ENCODE data around the gene FAM118A. TPM values are rescaled to one million over a fixed set of nuclear protein-coding genes. Genes with fewer than 3 reads are reported as not detected.
A peak's percentile ranks its signal among the peaks of the same experiment; 100 is the strongest.

The FAM118A gene
- total and polyA plus RNA-seq, 11 donors, result 4.0 to 46.8 (median 15.0) TPM

GRCh38 chr22:45341498-45341897, 31.8 kb downstream of the FAM118A start:
- Histone ChIP-seq H3K9me3 (no peaks in the 10 kb centered on the region), H3K4me3 (no peak overlapping the region), H3K27me3 (no peaks in the 10 kb centered on the region), H3K27ac (peak overlapping the region in 8 of 12 donors; percentile 9 to 57 (median 36)), H3K36me3 (peaks cover 0 to 73% (median 19%) of the 10 kb centered on the region in 9 donors), H3K4me1 (peaks cover 0 to 29% (median 23%) of the 10 kb centered on the region in 12 donors)
- 11 to 30% (median 14%) methylated on average over 6 of the region's 6 CpGs for WGBS, 4 donors
- intact Hi-C loops (cut with DNase I), result no loop called here
- peak; percentile 54 to 80 (median 58) for ATAC-seq
- TF ChIP-seq CTCF (IDR thresholded peaks at IDR 0.05) (no peak), POLR2A (IDR thresholded peaks at IDR 0.05) (no peak)
- DNase-seq, result no peak

DNA sequence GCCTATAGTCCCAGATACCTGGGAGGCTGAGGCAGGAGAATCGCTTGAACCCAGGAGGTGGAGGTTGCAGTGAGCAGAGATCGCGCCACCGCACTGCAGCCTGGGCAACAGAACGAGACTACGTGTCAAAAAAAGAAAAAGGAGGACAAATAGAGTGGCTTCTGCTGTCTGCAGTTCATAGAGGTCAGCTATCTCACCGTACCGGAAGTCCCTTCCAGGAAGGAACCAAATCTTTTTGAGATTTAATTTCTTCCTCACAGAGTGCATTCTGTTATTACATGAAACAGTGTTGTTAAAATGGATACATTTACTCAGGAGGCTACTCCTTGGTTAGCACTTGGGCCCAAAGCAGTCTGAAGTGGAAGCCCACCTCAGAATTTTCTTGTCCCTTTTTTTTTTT, 33.4 kb downstream of the FAM118A start:
- ATAC-seq (no peak), DNase-seq (no peak)
- intact Hi-C loops (cut with DNase I), result no loop called here
- no peaks in the 10 kb centered on the region for H3K27me3 ChIP-seq
- peaks cover 0 to 74% (median 19%) of the 10 kb centered on the region in 9 donors for H3K36me3 ChIP-seq
- H3K27ac ChIP-seq, result no peak overlapping the region
- H3K9me3 ChIP-seq, result no peaks in the 10 kb centered on the region
- no peak overlapping the region for H3K4me3 ChIP-seq
- TF ChIP-seq POLR2A (IDR thresholded peaks at IDR 0.05) (no peak), CTCF (IDR thresholded peaks at IDR 0.05) (no peak)
- peaks cover 0 to 17% (median 11%) of the 10 kb centered on the region in 12 donors for H3K4me1 ChIP-seq
- 82 to 90% (median 87%) methylated on average over 8 of the region's 8 CpGs for WGBS, 4 donors

DNA sequence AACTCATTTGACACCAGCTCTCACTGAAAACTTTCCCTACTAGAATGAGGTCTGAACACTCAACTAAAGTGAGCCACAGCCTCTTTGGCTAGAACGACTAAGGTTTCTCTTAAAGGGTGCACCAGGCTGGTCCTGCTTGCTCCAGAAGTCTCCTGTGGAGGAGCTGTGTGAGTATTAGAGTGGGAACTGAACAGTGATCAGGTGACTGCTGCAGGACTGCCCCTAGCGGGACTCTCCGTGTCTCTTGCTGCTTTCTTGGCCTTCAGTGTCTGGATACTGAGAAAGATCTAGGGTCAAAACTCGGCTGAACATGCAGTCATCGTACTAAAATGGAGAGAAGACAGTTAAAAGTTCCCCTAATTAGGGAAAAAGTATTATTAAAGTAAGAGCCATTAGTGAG, 34.6 kb downstream of the FAM118A start:
- Histone ChIP-seq H3K36me3 (peaks cover 0 to 62% (median 13%) of the 10 kb centered on the region in 9 donors), H3K4me1 (peaks cover 0 to 17% (median 11%) of the 10 kb centered on the region in 12 donors), H3K9me3 (no peaks in the 10 kb centered on the region), H3K27ac (no peak overlapping the region), H3K4me3 (no peak overlapping the region), H3K27me3 (no peaks in the 10 kb centered on the region)
- DNase-seq (no peak), ATAC-seq (peak in 3 of 4 donors; percentile 48 to 63 (median 55))
- peak in 3 of 12 donors; percentile 12 to 27 (median 26) for TF ChIP-seq CTCF (IDR thresholded peaks at IDR 0.05)
- no peak for TF ChIP-seq POLR2A (IDR thresholded peaks at IDR 0.05)
- intact Hi-C loops (cut with DNase I), result no loop called here
- 48 to 74% (median 71%) methylated on average over 5 of the region's 5 CpGs for WGBS, 4 donors

GRCh38 chr22:45349916-45350315, 40.2 kb downstream of the FAM118A start:
- TF ChIP-seq POLR2A (IDR thresholded peaks at IDR 0.05) (no peak), CTCF (IDR thresholded peaks at IDR 0.05) (no peak)
- DNase-seq (no peak), ATAC-seq (no peak)
- Histone ChIP-seq H3K36me3 (peaks cover 0 to 14% (median 0%) of the 10 kb centered on the region in 9 donors), H3K9me3 (no peaks in the 10 kb centered on the region), H3K4me1 (no peaks in the 10 kb centered on the region), H3K4me3 (no peak overlapping the region), H3K27me3 (no peaks in the 10 kb centered on the region), H3K27ac (no peak overlapping the region)
- intact Hi-C loops (cut with DNase I), result loop anchor here in 1 of 10 donors (5.0 kb wide), 1 partner anchor 72 kb away; no protein-coding TSS in a partner anchor
- 87 to 96% (median 94%) methylated on average over 3 of the region's 3 CpGs for WGBS, 4 donors
